K562 (cell line): Measurements from ENCODE around the gene TTC21A. TPM values are rescaled to one million over a fixed set of nuclear protein-coding genes. Genes with fewer than 3 reads are reported as not detected.
A peak's percentile ranks its signal among the peaks of the same experiment; 100 is the strongest.

ENCODE experiments used
- ATAC-seq: fragments of 200-7000 bp; cut with Tn5 transposase; 3 replicates; pipeline ENCODE4 v1.9.1; 2020; ENCODE audit warnings: moderate library complexity
- BruUV-seq: library from RNA; stranded (reverse); fragments of 400-500 nt; replicated peaks from 2 replicates; lab custom pipeline; 2021; lab: Mats Ljungman, UMichigan
- CTCF ChIA-PET: fragments of 300-600 bp; formaldehyde crosslinking; extraction: SDS; loops from one replicate; lab custom pipeline; 2021; ENCODE audit warnings: low intra/inter-chr PET ratio; lab: Yijun Ruan, JAX
- POLR2A ChIA-PET: fragments of 300-600, 350-650 bp; sonication (Branson Sonifier 250); formaldehyde crosslinking; extraction: SDS; loops from one replicate; lab custom pipeline; 2021; ENCODE audit warnings: antibody characterized with exemption, inconsistent platforms; lab: Yijun Ruan, JAX
- DNase-seq, 4 experiments: peaks; one replicate each; pipeline versions ENCODE4 v3.0.0 to v3.0.0-alpha.2; 2011 to 2018; ENCODE audit warnings: low spot score in 3 of 4, mixed read lengths in 3 of 4; ENCODE audit errors: extremely low read depth in 1 of 4
- FAIRE-seq: peaks from 2 replicates; lab custom pipeline; 2011; peaks lifted over from hg19 to GRCh38; lab: Jason Lieb, UNC
- H2AFZ ChIP-seq: 2 replicates; pipeline ENCODE4 v1.6.0; 2011; ENCODE audit warnings: low read depth, low read length, control low read depth, inconsistent platforms
- H3K27ac ChIP-seq: fragments of 200-600 bp; 3 replicates; pipeline ENCODE4 v1.8.0; 2011; ENCODE audit warnings: low read depth, mild to moderate bottlenecking, control low read depth, inconsistent platforms, low read length, moderate library complexity, mixed read lengths; ENCODE audit errors: extremely low read depth
- H3K27me3 ChIP-seq, 2 experiments: fragments of 300-600 bp in 1 of 2; 2 replicates in 1 of 2; 3 replicates in 1 of 2; pipeline versions ENCODE4 v1.6.0 to v1.8.0; 2011; ENCODE audit warnings: inconsistent platforms in 2 of 2, low read length in 2 of 2, mild to moderate bottlenecking in 1 of 2, mixed read lengths in 1 of 2, moderate library complexity in 1 of 2; ENCODE audit not compliant: control insufficient read depth in 2 of 2, insufficient read depth in 2 of 2
- H3K36me3 ChIP-seq: fragments of 300-600 bp; 3 replicates; pipeline ENCODE4 v1.8.0; 2011; ENCODE audit warnings: mild to moderate bottlenecking, low read length, inconsistent platforms; ENCODE audit not compliant: control insufficient read depth, insufficient read depth
- H3K4me1 ChIP-seq, 2 experiments: fragments of 200-600 bp in 1 of 2; replicated peaks in 1 of 2; 2 replicates in 1 of 2; 3 replicates in 1 of 2; pipeline versions ENCODE4 v1.5.1 to v1.8.0; 2011; ENCODE audit warnings: inconsistent platforms in 2 of 2, low read length in 2 of 2, mild to moderate bottlenecking in 1 of 2, mixed read lengths in 1 of 2, moderate library complexity in 1 of 2; ENCODE audit not compliant: control insufficient read depth in 2 of 2, insufficient read depth in 2 of 2
- H3K4me2 ChIP-seq: 2 replicates; pipeline ENCODE4 v1.6.1; 2011; ENCODE audit warnings: low read length, control low read depth, inconsistent platforms, mixed read lengths; ENCODE audit not compliant: insufficient read depth
- H3K4me3 ChIP-seq: fragments of 200-600 bp; sonication (generic), shearing (Covaris generic); 2 replicates; pipeline ENCODE4 v1.5.1; 2016; ENCODE audit warnings: control low read depth, inconsistent platforms
- H3K79me2 ChIP-seq: fragments of 200-600 bp; 3 replicates; pipeline ENCODE4 v1.8.0; 2011; ENCODE audit warnings: low read length, inconsistent platforms; ENCODE audit not compliant: control insufficient read depth, insufficient read depth
- H3K9ac ChIP-seq, 2 experiments: 2 replicates each; pipeline versions ENCODE4 v1.6.0 to v1.6.1; 2011; ENCODE audit warnings: low read depth in 2 of 2, low read length in 2 of 2, control low read depth in 1 of 2, inconsistent platforms in 1 of 2, mild to moderate bottlenecking in 1 of 2, mixed read lengths in 1 of 2; ENCODE audit not compliant: insufficient read depth in 1 of 2
- H3K9me1 ChIP-seq: one replicate; pipeline ENCODE4 v1.6.0; 2011; ENCODE audit warnings: inconsistent platforms, mild to moderate bottlenecking, low read length, moderate library complexity; ENCODE audit not compliant: control insufficient read depth, insufficient read depth
- H3K9me3 ChIP-seq: replicated peaks from 2 replicates; pipeline ENCODE4 v1.5.1; 2011; ENCODE audit warnings: low read depth, low read length, inconsistent platforms; ENCODE audit not compliant: control insufficient read depth, insufficient read depth
- H4K20me1 ChIP-seq: replicated peaks from 2 replicates; pipeline ENCODE4 v1.6.1; 2011; ENCODE audit warnings: low read length, inconsistent platforms, mixed read lengths; ENCODE audit not compliant: control insufficient read depth, insufficient read depth
- CHD4 ChIP-seq: fragments of 200-600 bp; sonication (generic); IDR thresholded peaks from 3 replicates; pipeline ENCODE4 v1.6.1; 2012; ENCODE audit warnings: low read depth, mild to moderate bottlenecking, mixed read lengths, low read length, inconsistent platforms; ENCODE audit not compliant: insufficient read depth, insufficient replicate concordance, poor library complexity, severe bottlenecking
- EGR1 ChIP-seq: fragments of 450-650 bp; conservative IDR thresholded peaks from 2 replicates; pipeline ENCODE4 v1.6.1; 2017; ENCODE audit warnings: mild to moderate bottlenecking
- HDAC3 ChIP-seq: fragments of 450-650 bp; IDR thresholded peaks from 2 replicates; pipeline ENCODE4 v1.6.1; 2018; ENCODE audit warnings: borderline replicate concordance, mild to moderate bottlenecking, moderate library complexity; ENCODE audit not compliant: partially characterized antibody
- HOXB6 ChIP-seq: fragments of 250-450 bp; sonication (Bioruptor Pico); IDR thresholded peaks from 2 replicates; pipeline ENCODE4 v1.5.1; 2022; ENCODE audit warnings: mild to moderate bottlenecking, borderline replicate concordance
- KLF10 ChIP-seq: fragments of 250-450 bp; sonication (Bioruptor Pico); IDR thresholded peaks from 2 replicates; pipeline ENCODE4 v1.6.1; 2021; ENCODE audit warnings: matching md5 sums
- MECOM ChIP-seq: fragments of 250-450 bp; sonication (Bioruptor Pico); IDR thresholded peaks from 2 replicates; pipeline ENCODE4 v1.8.0; 2022; ENCODE audit warnings: inconsistent platforms
- MED1 ChIP-seq: sonication (generic); formaldehyde crosslinking; IDR thresholded peaks from 2 replicates; pipeline ENCODE4 v1.8.1; 2023; ENCODE audit warnings: missing genetic modification reagents, borderline replicate concordance
- NR2C2 ChIP-seq, 2 experiments: fragments of 200-800 bp in 1 of 2; sonication (Bioruptor generic) in 1 of 2; sonication (generic) in 1 of 2; formaldehyde crosslinking in 1 of 2; IDR thresholded peaks; 2 replicates each; pipeline versions ENCODE4 v1.6.1 to v1.8.0; 2016 to 2022; ENCODE audit warnings: mild to moderate bottlenecking in 1 of 2, missing compliant biosample characterization in 1 of 2, missing genetic modification characterization in 1 of 2, missing genetic modification reagents in 1 of 2
- POLR2H ChIP-seq: IDR thresholded peaks from 2 replicates; pipeline ENCODE4 v1.6.1; 2016; ENCODE audit warnings: missing genetic modification characterization, low read depth, mild to moderate bottlenecking, control low read depth, missing compliant biosample characterization, moderate library complexity
- POU5F1 ChIP-seq: fragments of 150-350 bp; IDR thresholded peaks from 2 replicates; pipeline ENCODE4 v1.6.1; 2014; ENCODE audit warnings: borderline replicate concordance, low read length, low read depth, mild to moderate bottlenecking; ENCODE audit not compliant: partially characterized antibody
- SAP30 ChIP-seq: fragments of 200-600 bp; sonication (generic); IDR thresholded peaks from 2 replicates; pipeline ENCODE4 v1.6.1; 2012; ENCODE audit warnings: borderline replicate concordance, low read depth, mild to moderate bottlenecking, moderate library complexity, low read length, control low read depth, inconsistent platforms; ENCODE audit not compliant: insufficient read depth, poor library complexity, severe bottlenecking
- XRCC4 ChIP-seq: IDR thresholded peaks from one replicate; pipeline ENCODE4 v1.6.1; 2011; ENCODE audit not compliant: insufficient read depth, insufficient read length; ENCODE audit errors: extremely low read depth
- ZNF175 ChIP-seq: fragments of 200-800 bp; sonication (Bioruptor generic); IDR thresholded peaks from 2 replicates; pipeline ENCODE4 v1.6.1; 2016; ENCODE audit warnings: low read depth, mild to moderate bottlenecking, missing genetic modification characterization, missing compliant biosample characterization
- ZNF274 ChIP-seq: IDR thresholded peaks from 2 replicates; pipeline ENCODE4 v1.6.1; 2011; ENCODE audit warnings: low read depth, mild to moderate bottlenecking, low read length, moderate library complexity, borderline replicate concordance
- ZNF445 ChIP-seq: fragments of 250-450 bp; sonication (Bioruptor Pico); IDR thresholded peaks from 2 replicates; pipeline ENCODE4 v1.4.0; 2020; ENCODE audit warnings: low read depth, mild to moderate bottlenecking, moderate library complexity
- ZNF586 ChIP-seq: fragments of 450-650 bp; formaldehyde crosslinking; conservative IDR thresholded peaks from 2 replicates; pipeline ENCODE4 v1.4.0; 2020; ENCODE audit warnings: mild to moderate bottlenecking, moderate library complexity
- WGBS: fragments of 100-300 bp; shearing (Covaris generic); methylation state at CpG from one replicate; pipeline ENCODE4 v1.1.6; 2016; ENCODE audit warnings: low coverage, mixed read lengths; ENCODE audit not compliant: insufficient coverage; ENCODE audit errors: missing lambda C conversion rate; 5-methylcytosine and 5-hydroxymethylcytosine counted together
- in situ Hi-C: fragments of 300-500 bp; cut with MboI; formaldehyde crosslinking; loops from 4 replicates; pipeline ENCODE4 v1.15.0; 2018; ENCODE audit warnings: inconsistent platforms, mixed read lengths
- intact Hi-C: fragments of 100-400 bp; cut with micrococcal nuclease; formaldehyde crosslinking; loops from 2 replicates; pipeline ENCODE4 v1.14.2; 2022
- polyA plus RNA-seq, 8 experiments: library from polyadenylated mRNA; depleted of rRNA in 4 of 8; stranded (reverse) in 5 of 8; unstranded in 3 of 8; fragments of >200 nt; fragmentation: Nextera tagmentation in 2 of 8; fragmentation: Illumina TruSeq in 1 of 8; extraction: Ambion mirVana in 2 of 8; extraction: Trizol in 1 of 8; gene quantifications; 2 replicates each; pipeline versions ENCODE4 v1.2.1 to v1.2.3, GENCODE V29; 2011 to 2014; ENCODE audit warnings: inconsistent platforms in 1 of 8, missing spikeins in 1 of 8
- total RNA-seq, 7 experiments: library from RNA; depleted of rRNA in 6 of 7; stranded (reverse); fragments of >200 nt in 6 of 7; fragmentation: Illumina TruSeq in 2 of 7; extraction: Trizol in 2 of 7; gene quantifications; 2 replicates each; pipeline versions ENCODE4 v1.2.1 to v1.2.3, GENCODE V29; 2011 to 2021; ENCODE audit warnings: low replicate concordance in 1 of 7
- TF ChIP-seq, protein P1 (sequence below): fragments of 150-350 bp; conservative IDR thresholded peaks from 2 replicates; pipeline ENCODE4 v1.6.1; 2014; ENCODE audit warnings: low read length

TTC21A gene
- total and polyA plus RNA-seq, 9 of the 15 experiments (the other 6 are each of a cell fraction or from before 2014, with no cell fraction given) = 0.22 to 1.4 (median 0.70) TPM

- TF ChIP-seq ZNF445 (CRISPR knock-in tag) (no peak), KLF10 (CRISPR knock-in tag) (no peak), HDAC3 (no peak), XRCC4 (no peak), ZNF175 (no peak), ZNF586 (CRISPR knock-in tag) (no peak)
- TF ChIP-seq, protein P1, sequence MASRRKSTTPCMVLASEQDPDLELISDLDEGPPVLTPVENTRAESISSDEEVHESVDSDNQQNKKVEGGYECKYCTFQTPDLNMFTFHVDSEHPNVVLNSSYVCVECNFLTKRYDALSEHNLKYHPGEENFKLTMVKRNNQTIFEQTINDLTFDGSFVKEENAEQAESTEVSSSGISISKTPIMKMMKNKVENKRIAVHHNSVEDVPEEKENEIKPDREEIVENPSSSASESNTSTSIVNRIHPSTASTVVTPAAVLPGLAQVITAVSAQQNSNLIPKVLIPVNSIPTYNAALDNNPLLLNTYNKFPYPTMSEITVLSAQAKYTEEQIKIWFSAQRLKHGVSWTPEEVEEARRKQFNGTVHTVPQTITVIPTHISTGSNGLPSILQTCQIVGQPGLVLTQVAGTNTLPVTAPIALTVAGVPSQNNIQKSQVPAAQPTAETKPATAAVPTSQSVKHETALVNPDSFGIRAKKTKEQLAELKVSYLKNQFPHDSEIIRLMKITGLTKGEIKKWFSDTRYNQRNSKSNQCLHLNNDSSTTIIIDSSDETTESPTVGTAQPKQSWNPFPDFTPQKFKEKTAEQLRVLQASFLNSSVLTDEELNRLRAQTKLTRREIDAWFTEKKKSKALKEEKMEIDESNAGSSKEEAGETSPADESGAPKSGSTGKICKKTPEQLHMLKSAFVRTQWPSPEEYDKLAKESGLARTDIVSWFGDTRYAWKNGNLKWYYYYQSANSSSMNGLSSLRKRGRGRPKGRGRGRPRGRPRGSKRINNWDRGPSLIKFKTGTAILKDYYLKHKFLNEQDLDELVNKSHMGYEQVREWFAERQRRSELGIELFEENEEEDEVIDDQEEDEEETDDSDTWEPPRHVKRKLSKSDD = no peak
These were observed 43.5 kb downstream of the TTC21A start (continued) for GRCh38 chr3:39150803-39151631.

- no peaks in the 10 kb centered on the region for H3K9me3 ChIP-seq
- BruUV-seq = no TSS peak
- POLR2A ChIA-PET = no interaction called here
- H3K4me3 ChIP-seq = peak overlapping the region; percentile 81
- 13% methylated on average over 9 of the region's 9 CpGs for WGBS
- H3K4me1 ChIP-seq = peaks cover 49 to 59% of the 10 kb centered on the region in 2 experiments
- no peak for FAIRE-seq
- H3K27ac ChIP-seq = peak overlapping the region; percentile 92
- DNase-seq = no peak
- H3K9ac ChIP-seq = peak overlapping the region; percentile 73 to 91
- peak overlapping the region; percentile 90 for H3K4me2 ChIP-seq
- H4K20me1 ChIP-seq = peaks cover 36% of the 10 kb centered on the region
- H2AFZ ChIP-seq = peak overlapping the region; percentile 90
- H3K36me3 ChIP-seq = peaks cover 17% of the 10 kb centered on the region; the same call in 2 of the 3 replicates
- peaks cover 28% of the 10 kb centered on the region for H3K9me1 ChIP-seq
- CTCF ChIA-PET = no interaction called here
- ATAC-seq = no peak
- in situ Hi-C loops = no loop called here
- peaks cover 48% of the 10 kb centered on the region for H3K79me2 ChIP-seq
- intact Hi-C loops = no loop called here
- H3K27me3 ChIP-seq = no peaks in the 10 kb centered on the region; a peak in 1 of 5 replicates
- TF ChIP-seq HDAC3 (peak; percentile 28), MED1 (CRISPR knock-in tag) (no peak), POU5F1 (no peak), ZNF274 (no peak), MECOM (CRISPR knock-in tag) (no peak), EGR1 (0 out of 2 replicates have a peak, but pooled peaks have one; percentile 0), POLR2H (tag) (peak; percentile 59; the same call in 1 of the 2 replicates), SAP30 (peak; percentile 14), NR2C2 (CRISPR knock-in tag; IDR thresholded peaks at IDR 0.05) (no peak), NR2C2 (tag; IDR thresholded peaks at IDR 0.05) (peak; percentile 37; the same call in 1 of the 2 replicates), CHD4 (peak; percentile 93), HOXB6 (CRISPR knock-in tag) (no peak)
These were observed 46.4 kb downstream of the TTC21A start for GRCh38 chr3:39153977-39154279.
